Lung (tissue), 12 donors: ENCODE data around the gene PCDHGA1. TPM values are rescaled to one million over a fixed set of nuclear protein-coding genes. Genes with fewer than 3 reads are reported as not detected.

ENCODE experiments used
- ATAC-seq: fragments of 200-7000 bp; cut with Tn5 transposase; one replicate; pipeline ENCODE4 v1.9.1; 2020; ENCODE audit warnings: moderate number of reproducible peaks; ENCODE audit not compliant: insufficient read depth, low FRiP score
- DNase-seq, 3 donors: peaks; one replicate each; pipeline ENCODE4 v3.0.0-alpha.2; 2013 to 2017
- H3K27ac ChIP-seq, 2 donors: one replicate each; pipeline ENCODE4 v1.5.1; 2013; ENCODE audit warnings: mild to moderate bottlenecking in 2 of 2, moderate library complexity in 2 of 2, control low read depth in 1 of 2, inconsistent platforms in 1 of 2, low read depth in 1 of 2, low read length in 1 of 2
- H3K27me3 ChIP-seq, 3 donors: one replicate each; pipeline ENCODE4 v1.5.1; 2013; ENCODE audit warnings: low read length in 2 of 3; ENCODE audit not compliant: control insufficient read depth in 3 of 3, insufficient read depth in 3 of 3
- H3K36me3 ChIP-seq, 4 donors: one replicate each; pipeline ENCODE4 v1.5.1; 2013; ENCODE audit warnings: low read length in 4 of 4, mild to moderate bottlenecking in 1 of 4, moderate library complexity in 1 of 4; ENCODE audit not compliant: control insufficient read depth in 4 of 4, insufficient read depth in 4 of 4
- H3K4me1 ChIP-seq, 5 donors: one replicate each; pipeline ENCODE4 v1.5.1; 2013; ENCODE audit warnings: low read length in 5 of 5, mild to moderate bottlenecking in 2 of 5, moderate library complexity in 1 of 5; ENCODE audit not compliant: control insufficient read depth in 5 of 5, insufficient read depth in 5 of 5
- H3K4me3 ChIP-seq: one replicate; pipeline ENCODE4 v1.5.1; 2013; ENCODE audit warnings: mild to moderate bottlenecking, control low read depth, moderate library complexity
- H3K9ac ChIP-seq, 2 donors: one replicate each; pipeline ENCODE4 v1.5.1; 2013; ENCODE audit warnings: low read length in 2 of 2, control low read depth in 1 of 2; ENCODE audit not compliant: insufficient read depth in 1 of 2
- H3K9me3 ChIP-seq, 4 donors: one replicate each; pipeline ENCODE4 v1.5.1; 2013; ENCODE audit warnings: low read length in 3 of 4, mild to moderate bottlenecking in 1 of 4, moderate library complexity in 1 of 4; ENCODE audit not compliant: control insufficient read depth in 4 of 4, insufficient read depth in 3 of 4
- WGBS, 2 donors: extraction: QIAGEN DNeasy Blood & Tissue Kit; methylation state at CpG; one replicate each; pipeline ENCODE4 v1.1.7; 2013; 5-methylcytosine and 5-hydroxymethylcytosine counted together
- polyA plus RNA-seq, 2 donors: library from polyadenylated mRNA; stranded (reverse); fragments of 200-250 nt; gene quantifications; one replicate each; pipeline ENCODE4 v1.2.1, GENCODE V29; 2013
- total RNA-seq, 2 donors: library from RNA; depleted of rRNA in 1 of 2; stranded (reverse); fragments of >200 nt in 1 of 2; gene quantifications; one replicate each; pipeline ENCODE4 v1.2.1, GENCODE V29; 2014 to 2021
- TF ChIP-seq, protein P1 (sequence below): IDR thresholded peaks from 2 replicates; pipeline ENCODE4 v1.5.1; 2012; ENCODE audit warnings: mild to moderate bottlenecking; ENCODE audit errors: control extremely low read depth, extremely low read depth
- donor health status: control.
- donor health status: control.
- donor health status: Bipolar disorder and iron deficiency.
- donor health status: healthy.
- donor health status: DM: yes; HTN: yes; CAD: no.

The PCDHGA1 gene
- total and polyA plus RNA-seq, 4 donors, result 0.15 to 0.71 (median 0.36) TPM

DNA sequence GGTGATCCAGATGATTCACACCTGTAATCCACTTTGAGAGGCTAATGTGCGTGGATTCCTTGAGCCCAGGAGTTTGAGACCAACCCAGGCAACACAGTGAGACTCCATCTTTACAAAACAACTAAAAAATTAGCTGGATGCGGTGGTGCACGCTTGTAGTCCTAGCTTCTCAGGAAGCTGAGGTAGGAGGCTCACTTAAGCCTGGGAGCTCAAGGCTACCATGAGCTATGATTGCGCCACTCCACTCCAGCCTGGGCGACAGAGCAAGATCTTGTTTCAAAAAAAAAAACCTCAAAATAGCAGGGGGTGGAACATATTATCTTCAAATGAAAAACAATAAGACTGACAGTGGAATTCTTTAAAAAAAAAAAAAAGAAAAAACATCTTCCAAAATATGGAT, 217.6 kb downstream of the PCDHGA1 start:
- DNase-seq (no peak), ATAC-seq (no peak)
- H3K27me3 ChIP-seq, result no peaks in the 10 kb centered on the region
- peaks cover 7 to 19% (median 9%) of the 10 kb centered on the region in 4 donors for H3K36me3 ChIP-seq
- no peaks in the 10 kb centered on the region for H3K4me1 ChIP-seq
- TF ChIP-seq, protein P1, sequence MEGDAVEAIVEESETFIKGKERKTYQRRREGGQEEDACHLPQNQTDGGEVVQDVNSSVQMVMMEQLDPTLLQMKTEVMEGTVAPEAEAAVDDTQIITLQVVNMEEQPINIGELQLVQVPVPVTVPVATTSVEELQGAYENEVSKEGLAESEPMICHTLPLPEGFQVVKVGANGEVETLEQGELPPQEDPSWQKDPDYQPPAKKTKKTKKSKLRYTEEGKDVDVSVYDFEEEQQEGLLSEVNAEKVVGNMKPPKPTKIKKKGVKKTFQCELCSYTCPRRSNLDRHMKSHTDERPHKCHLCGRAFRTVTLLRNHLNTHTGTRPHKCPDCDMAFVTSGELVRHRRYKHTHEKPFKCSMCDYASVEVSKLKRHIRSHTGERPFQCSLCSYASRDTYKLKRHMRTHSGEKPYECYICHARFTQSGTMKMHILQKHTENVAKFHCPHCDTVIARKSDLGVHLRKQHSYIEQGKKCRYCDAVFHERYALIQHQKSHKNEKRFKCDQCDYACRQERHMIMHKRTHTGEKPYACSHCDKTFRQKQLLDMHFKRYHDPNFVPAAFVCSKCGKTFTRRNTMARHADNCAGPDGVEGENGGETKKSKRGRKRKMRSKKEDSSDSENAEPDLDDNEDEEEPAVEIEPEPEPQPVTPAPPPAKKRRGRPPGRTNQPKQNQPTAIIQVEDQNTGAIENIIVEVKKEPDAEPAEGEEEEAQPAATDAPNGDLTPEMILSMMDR, result no peak
- peaks cover 0 to 10% (median 4%) of the 10 kb centered on the region in 4 donors for H3K9me3 ChIP-seq
- no peak overlapping the region for H3K27ac ChIP-seq
- H3K4me3 ChIP-seq, result no peak overlapping the region
- H3K9ac ChIP-seq, result no peak overlapping the region
- 97 to 99% methylated on average over 5 of the region's 5 CpGs for WGBS, 2 donors

DNA sequence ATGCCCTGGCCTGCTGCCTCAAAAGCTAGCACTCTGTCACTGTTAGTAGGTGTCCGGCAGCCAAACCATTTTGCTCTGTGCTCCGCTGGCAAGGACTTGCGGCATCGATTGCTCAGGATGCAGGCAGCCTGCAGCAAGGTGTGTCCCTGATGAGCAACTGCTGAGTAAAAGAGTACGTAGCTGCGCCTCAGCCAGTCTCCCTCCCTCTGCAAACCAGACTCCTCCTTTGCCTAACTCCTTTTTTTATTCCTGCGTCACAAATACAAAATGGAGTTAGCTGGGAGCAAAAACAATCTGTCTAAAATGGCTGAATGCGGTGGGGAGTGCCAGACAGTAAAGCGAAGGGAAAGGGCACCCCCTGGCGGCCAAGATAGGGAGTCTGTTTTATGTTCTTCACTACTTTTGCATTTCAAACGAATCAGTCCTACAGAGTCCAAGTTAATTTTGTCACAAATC, 227.4 kb downstream of the PCDHGA1 start:
- Histone ChIP-seq H3K27me3 (no peaks in the 10 kb centered on the region), H3K27ac (peak overlapping the region; percentile 74 to 93), H3K4me1 (peaks cover 1 to 25% (median 14%) of the 10 kb centered on the region in 5 donors), H3K36me3 (peaks cover 0 to 12% (median 2%) of the 10 kb centered on the region in 4 donors), H3K9ac (peak overlapping the region; percentile 60 to 77), H3K4me3 (no peak overlapping the region), H3K9me3 (peaks cover 0 to 2% (median 0%) of the 10 kb centered on the region in 4 donors)
- ATAC-seq (peak; percentile 72), DNase-seq (peak; percentile 91 to 96 (median 96))
- TF ChIP-seq, protein P1, result peak; percentile 60
- 56 to 58% methylated on average over 11 of the region's 11 CpGs for WGBS, 2 donors

DNA sequence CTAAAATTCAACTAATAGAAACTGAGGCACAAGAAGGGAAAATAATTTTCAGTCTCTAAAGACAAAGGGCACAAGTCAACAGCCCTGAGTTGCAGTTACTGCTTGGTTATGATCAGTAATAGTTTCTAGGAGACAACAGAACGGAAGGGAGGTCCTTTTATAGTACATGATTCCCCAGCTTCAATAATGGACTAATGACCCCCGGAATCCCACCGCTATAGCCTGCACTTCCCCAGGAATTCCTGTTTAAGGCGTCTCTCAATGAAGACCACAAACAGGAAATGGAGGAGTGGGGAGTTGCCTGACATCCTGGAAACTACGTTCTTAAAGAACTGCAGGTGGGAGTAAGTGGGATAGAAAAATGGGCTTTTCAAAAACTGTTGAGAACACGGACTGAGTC, 227.8 kb downstream of the PCDHGA1 start:
- 36 to 43% methylated on average over 6 of the region's 6 CpGs for WGBS, 2 donors
- H3K27me3 ChIP-seq, result no peaks in the 10 kb centered on the region
- peak overlapping the region; percentile 74 to 76 for H3K27ac ChIP-seq
- TF ChIP-seq, protein P1, result no peak
- peaks cover 0 to 12% (median 1%) of the 10 kb centered on the region in 4 donors for H3K36me3 ChIP-seq
- H3K9ac ChIP-seq, result peak overlapping the region in 1 of 2 donors; percentile 3
- H3K9me3 ChIP-seq, result peaks cover 0 to 2% (median 0%) of the 10 kb centered on the region in 4 donors
- peaks cover 1 to 25% (median 14%) of the 10 kb centered on the region in 5 donors for H3K4me1 ChIP-seq
- no peak for ATAC-seq
- peak in 1 of 3 donors; percentile 27 for DNase-seq
- no peak overlapping the region for H3K4me3 ChIP-seq

DNA sequence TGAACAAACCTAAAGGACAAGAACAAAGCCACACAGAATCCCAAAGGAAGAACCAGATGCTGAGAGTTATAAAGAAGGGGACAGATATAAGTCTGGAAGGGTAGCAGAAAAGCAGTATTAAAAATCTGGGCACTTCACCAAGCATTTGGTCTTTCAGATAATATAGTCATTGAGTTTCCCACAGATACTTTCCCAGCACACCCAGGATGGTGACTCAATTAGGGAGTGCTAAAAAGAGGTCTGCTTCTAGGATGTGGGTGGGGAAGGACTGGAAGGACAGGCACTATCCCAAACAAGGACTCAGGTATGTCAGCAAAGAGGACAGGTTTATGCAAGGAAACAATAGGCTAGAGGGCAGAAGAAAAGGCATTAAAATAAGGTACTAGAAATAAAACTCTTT, 229.1 kb downstream of the PCDHGA1 start:
- H3K9ac ChIP-seq, result peak overlapping the region in 1 of 2 donors; percentile 87
- ATAC-seq, result no peak

More for the DNA sequence above, 229.1 kb downstream of the PCDHGA1 start:
- Histone ChIP-seq H3K36me3 (peaks cover 0 to 19% (median 2%) of the 10 kb centered on the region in 4 donors), H3K4me3 (no peak overlapping the region), H3K27ac (peak overlapping the region; percentile 74 to 82), H3K9me3 (peaks cover 0 to 2% (median 0%) of the 10 kb centered on the region in 4 donors), H3K27me3 (no peaks in the 10 kb centered on the region), H3K4me1 (peaks cover 1 to 25% (median 17%) of the 10 kb centered on the region in 5 donors)
- TF ChIP-seq, protein P1, result no peak
- DNase-seq, result peak in 2 of 3 donors; percentile 54
